ENCODE results near the gene TARM1.
"Not testable (repeated sequence)": the region's sequence is repeated elsewhere in the genome, so short reads cannot be mapped to it uniquely, and the experiment has no call there.

TARM1 gene

DNA sequence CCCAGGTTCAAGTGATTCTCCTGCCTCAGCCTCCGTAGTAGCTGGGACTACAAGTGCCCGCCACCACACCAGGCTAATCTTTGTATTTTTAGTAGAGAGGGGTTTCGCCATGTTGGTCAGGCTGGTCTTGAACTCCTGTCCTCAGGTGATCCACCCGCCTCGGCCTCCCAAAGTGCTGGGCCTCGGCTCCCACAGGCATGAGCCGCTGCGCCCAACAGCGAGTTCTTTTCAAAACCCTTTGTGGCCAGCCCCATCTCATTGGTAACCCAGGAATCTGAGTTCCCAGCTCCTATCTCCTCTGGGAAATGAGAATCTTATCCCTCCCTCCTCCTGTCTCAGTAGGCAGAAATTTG is 18.7 kb upstream of the TARM1 start:
- not testable (repeated sequence) for DNase-seq (ENCODE audit: low read depth)

DNA sequence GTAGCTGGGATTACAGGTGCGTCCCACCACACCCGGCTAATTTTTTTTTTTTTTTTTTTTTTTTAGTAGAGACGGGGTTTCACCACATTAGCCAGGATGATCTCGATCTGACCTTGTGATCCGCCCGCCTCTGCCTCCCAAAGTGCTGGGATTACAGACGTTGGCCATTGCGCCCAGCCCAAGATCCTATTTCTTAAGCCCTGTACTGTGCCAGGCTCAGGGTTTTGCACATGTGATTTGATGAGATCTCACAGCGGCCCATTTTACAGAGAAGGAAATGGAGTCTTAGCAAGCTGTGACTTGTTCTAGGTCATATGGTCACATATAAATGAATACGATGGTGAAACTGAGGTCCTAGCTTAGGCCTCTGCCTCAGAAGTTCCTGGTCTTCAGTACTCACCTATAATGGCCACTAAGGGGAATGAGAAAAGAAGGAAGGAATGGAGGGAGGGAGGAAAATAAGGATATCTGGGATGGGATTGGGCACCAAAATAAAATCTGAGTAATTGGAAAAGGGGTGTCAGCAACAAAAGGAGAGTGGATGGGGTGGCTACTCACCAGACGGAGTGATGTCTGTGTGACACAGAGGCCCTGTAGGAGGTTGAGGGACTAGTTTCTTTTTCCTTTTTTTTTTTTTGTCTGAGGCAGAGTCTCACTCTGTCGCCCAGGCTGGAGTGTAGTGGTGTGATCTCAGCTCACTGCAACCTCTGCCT is 18.2 kb upstream of the TARM1 start:
- DNase-seq (ENCODE audit: low read depth) = no peak

DNA sequence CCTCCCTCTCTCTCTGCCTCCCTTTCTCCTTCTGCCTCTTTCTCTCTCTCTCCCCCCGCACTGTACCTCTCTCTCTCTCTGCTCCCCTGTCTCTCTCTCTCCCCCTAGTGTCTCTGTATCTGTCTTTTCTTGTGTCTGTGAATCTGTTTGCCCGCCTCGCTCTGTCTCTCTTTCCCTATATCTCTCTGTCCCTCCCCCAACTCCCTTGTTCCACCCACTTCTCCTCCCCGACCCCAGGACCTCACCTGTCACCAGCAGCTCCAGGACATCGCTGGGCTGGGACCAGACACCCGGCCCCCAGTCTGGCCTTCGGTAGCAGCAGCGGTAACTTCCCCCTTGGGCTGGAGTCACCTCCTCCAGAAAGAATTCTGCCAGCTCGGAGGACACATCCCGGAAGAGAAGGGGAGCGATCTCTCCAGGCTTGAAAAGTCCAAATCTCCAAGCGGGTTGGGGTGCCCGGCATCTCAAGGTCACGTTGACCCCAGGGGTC is 15.5 kb upstream of the TARM1 start:
- DNase-seq (ENCODE audit: low read depth) = peak; percentile 58

DNA sequence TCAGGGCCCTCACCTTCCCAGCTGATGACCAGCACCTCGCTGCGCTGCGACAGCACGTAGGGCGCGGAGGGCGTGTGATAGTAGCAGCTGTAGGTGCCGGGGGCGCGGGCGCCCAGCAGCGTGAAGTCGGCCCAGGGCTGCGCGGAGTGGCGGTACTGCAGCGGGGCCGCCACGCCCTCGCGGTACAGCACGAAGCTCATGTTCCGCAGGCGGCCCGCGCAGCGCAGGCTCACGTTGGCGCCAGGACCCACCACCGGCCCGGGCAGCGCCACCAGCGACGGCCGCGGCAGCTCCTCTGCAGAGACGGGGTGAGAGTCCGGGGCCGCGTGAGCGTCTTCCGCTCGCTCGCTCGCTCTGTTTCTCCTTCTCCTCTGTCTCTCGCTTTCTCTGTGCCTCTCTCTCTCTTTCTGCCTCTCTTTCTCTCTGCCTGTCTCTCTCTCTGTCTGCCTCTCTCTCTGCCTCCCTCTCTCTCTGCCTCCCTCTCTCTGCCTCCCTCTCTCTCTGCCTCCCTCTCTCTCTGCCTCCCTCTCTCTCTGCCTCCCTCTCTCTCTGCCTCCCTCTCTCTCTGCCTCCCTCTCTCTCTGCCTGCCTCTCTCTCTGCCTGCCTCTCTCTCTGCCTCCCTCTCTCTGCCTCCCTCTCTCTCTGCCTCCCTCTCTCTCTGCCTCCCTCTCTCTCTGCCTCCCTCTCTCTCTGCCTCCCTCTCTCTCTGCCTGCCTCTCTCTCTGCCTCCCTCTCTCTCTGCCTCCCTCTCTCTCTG is 14.9 kb upstream of the TARM1 start:
- DNase-seq (ENCODE audit: low read depth) = peak; percentile 64

DNA sequence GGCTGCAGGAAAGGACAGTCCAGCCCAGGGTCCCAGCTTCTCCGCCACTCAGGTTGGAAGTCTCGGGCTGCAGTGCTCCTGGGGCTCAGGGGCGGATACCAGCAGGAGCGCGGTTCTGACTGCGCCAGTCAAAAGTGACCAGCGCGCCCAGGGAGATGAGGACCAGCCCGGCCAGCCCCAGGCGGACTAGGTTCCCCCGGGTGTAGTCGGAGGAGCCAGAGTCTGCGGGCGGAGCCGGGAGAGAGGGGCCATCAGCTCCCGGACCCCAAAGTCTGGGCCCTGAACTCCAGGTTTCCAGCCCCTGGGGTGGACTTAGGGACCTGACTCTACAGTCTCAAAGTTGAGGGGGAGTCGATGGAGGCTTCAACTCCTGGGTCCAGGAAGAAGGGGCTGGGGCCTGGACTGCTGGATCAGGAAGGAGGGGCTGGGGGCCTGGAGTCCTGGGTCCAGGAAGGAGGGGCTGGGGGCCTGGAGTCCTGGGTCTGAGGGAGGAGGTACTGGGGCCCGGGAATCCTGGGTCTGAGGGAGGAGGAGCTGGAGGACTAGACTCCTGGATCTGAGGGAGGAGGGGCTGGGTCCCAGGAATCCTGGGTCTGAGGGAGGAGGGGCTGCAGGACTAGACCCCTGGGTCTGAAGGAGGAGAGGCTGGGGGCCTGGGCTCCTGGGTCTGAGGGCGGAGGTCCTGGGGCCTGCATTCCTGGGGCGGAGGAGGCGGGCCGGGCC is 14.1 kb upstream of the TARM1 start:
- no peak for DNase-seq (ENCODE audit: low read depth)

DNA sequence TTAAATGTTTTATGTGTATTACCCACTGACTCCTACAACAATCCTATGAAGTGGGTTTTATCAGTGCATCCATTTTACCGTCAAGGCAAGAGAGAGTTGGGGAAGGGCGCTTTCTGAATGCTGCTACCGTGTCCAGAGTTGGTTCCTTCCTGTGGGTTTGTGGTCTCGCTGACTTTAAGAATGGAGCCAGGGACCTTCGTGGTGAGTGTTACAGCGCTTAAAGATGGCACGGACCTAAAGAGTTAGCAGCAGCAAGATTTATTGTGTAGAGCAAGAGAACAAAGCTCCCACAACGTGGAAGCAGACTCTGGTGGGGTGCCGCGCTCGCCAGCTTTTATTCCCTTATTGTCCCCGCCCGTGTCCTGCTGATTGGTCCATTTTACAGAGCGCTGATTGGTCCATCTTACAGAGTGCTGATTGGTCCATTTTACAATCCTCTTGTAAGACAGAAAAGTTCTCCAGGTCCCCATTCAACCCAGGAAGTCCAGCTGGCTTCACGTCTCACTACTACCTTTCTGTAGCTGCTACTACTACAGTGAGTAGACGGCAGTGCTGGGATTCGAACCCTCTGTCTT is 13.3 kb upstream of the TARM1 start:
- DNase-seq (ENCODE audit: low read depth) = no peak

DNA sequence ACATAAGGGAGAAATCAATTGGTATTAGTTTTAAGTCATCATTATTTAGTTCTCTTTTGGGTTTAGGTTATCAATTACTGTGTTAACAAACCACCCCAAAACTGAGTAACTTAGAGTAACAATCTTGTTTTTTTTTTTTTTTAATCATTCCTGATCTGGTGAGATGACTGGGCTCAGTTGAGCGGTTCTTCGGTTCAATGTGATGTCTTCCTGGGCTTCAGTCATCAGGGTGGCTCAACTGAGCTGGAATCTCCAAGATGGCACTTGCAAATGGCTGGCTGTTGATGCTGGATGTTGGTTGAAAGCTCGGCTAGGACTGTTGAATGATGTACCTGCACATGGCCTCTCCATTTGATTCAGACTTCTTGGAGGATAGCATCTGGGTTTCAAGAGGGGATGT is 3.2 kb upstream of the TARM1 start:
- no peak for DNase-seq (ENCODE audit: low read depth)

DNA sequence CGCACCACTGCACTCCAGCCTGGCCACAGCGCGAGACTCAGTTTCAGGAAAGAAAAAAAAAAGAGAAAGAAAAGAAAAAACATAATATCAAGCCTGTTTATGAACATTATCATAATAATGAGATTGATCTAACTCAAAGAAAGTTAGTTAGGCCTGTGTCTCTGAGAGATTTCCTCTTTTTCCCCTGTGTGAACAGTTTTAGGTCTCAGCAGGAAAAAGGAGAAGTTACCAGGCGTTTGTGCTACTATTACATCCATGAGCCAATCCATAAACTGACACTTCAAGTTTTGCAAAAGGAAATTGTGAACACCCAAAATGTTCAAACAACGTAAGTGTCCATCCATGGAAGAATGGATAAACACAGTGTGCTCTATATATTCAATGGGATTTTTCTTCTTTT is 3.8 kb downstream of the TARM1 start:
- DNase-seq (ENCODE audit: low read depth) = no peak

DNA sequence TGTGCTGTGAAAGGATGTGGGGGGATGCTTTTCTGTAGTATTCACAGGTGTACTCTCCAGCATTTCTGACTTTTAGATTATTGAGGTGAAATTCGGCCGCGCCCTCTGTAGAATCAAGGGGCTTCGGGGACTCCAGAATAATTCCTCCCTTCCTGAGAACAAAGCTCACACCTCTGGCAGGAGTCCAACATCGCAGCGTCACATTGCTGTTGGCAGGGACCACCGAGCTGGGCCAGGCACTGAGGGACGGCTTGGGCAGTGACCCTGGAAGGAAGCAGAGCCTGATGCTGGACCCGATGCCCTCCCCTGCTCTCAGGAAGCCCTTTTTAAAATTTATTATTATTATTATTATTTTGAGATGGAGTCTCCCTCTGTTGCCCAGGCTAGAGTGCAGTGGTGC is 6.3 kb downstream of the TARM1 start:
- DNase-seq (ENCODE audit: low read depth) = no peak

DNA sequence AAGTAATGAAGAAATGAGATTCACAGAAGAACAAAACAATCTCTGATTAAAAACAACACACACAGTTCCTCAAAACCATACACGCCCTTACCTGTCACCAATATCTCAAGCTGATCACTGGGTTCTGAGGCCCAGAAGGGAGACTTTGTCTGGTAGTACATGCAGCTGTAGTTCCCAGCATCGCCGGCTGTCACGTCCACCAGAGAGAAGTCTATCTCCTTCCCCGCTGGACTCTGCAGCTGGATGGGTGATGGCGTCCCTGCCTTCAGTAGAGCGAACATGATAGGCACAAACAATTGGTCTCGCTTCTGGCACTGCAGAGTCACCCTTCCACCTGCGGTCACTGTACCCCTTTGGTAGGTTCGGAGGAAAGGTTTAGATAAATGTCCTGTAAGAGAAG is 7.3 kb downstream of the TARM1 start:
- no peak for DNase-seq (ENCODE audit: low read depth)

DNA sequence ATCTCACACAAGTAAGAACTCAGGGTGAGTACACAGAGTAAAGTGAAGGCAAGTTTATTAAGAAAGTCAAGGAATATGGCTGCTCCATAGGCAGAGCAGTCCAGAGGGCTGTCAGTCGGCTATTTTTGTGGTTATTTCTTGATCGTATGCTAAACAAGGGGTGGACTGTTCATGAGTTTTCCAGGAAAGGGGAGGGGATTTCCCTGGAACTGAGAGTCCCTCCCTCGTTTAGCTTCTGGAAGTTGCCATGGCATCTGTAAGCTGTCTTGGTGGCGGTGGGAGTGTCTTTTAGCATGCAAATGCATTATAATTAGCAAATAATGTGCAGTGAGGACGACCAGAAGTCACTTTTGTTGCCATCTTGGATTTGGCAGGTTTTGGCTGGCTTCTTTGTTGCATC is 11.7 kb downstream of the TARM1 start:
- DNase-seq (ENCODE audit: low read depth) = no peak

DNA sequence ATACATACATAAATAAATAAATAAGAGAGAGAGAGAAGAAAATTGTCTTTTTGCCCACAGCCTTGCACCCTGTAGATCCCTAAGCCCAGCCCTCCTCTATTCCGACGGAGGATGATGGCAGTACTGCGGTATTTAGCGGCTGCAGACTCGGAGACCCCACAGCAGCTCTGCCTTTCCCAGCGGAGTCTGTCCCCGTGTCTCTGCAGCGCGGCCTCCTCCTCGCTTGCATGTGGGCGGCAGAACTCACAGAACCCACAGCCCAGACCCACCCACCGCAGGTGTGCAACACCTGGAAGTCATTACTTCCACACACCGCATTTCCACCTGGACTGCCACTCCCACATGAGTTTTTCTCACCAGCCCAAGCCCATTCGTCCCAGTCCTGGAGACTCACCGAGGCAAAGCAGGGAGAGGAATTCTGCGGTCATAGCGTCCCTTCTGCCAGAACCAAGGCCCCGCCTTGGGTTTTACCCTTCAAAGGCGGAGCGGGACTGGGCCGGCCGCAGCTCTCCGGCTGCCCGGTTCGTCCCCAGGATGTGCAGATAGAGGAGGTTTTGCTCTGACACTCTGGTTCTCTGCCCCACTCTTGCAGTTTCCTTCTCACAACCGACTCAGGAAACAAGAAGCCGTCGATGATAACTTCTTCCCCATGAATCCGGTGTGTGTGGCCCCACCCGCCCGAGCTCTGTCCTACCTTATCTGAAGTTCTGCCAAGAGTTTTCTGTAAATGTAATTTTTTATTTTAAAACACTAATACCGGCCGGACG is 17.6 kb downstream of the TARM1 start, which contains the start of gene VSTM1:
Gene VSTM1 (minus strand): TSS at position 548 of the 767 bp plus-strand sequence. CDS start 120 bp downstream, at position 428.
- DNase-seq (ENCODE audit: low read depth) = no peak

DNA sequence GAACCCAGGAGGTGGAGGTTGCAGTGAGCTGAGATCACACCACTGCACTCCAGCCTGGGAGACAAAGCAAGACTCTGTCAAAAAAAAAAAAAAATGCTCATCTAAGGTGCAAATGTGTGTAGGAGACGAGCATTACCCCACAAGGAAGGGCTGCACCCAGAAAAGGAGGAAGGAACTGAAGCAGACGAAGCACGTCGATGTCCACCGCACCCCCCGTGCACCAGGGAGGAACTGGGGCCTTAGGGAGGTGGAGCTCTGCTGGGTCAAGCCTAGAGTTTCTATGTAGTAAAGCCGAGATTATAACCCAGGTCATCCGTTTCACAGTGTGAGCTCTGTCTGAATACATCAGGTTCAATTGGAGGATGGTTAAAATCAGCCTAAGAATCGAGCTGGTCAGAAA is 18.5 kb downstream of the TARM1 start:
- DNase-seq (ENCODE audit: low read depth) = no peak

DNA sequence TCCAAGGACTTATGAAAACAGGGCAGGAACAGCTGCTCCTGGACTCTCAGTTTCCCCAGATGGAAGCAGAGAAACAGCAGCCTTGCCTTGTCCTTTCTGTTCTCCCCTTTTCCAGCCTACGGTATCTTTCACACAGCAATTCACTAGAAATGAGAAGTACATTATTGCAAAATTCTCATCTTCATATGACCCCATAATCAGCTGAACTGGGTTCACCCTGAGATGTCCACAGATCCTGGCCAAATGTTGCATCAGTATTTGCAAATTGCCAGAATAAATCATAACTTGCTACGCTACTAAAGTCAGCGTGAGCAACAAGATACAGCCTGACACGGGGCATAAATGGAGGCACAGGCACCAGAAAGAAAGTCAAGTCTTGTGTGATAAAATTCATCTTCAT is 33.5 kb downstream of the TARM1 start:
- no peak for DNase-seq (ENCODE audit: low read depth)

DNA sequence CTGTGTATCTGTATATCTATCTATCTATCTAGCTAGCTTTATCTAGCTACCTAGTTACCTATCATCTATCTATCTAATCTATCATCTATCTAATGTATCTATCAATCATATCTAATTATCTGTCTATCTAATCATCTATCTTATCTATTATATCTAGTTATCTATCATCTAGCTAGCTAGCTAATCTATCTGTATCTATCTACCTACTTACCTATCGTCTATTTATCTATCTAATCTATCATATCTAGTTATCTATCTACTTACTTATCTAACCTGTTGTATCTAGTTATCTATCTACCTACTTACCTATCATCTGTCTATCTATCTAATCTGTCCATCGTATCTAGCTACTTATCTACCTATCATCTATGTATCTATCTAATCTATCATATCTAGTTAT is 35.4 kb downstream of the TARM1 start:
- no peak for DNase-seq (ENCODE audit: low read depth)

DNA sequence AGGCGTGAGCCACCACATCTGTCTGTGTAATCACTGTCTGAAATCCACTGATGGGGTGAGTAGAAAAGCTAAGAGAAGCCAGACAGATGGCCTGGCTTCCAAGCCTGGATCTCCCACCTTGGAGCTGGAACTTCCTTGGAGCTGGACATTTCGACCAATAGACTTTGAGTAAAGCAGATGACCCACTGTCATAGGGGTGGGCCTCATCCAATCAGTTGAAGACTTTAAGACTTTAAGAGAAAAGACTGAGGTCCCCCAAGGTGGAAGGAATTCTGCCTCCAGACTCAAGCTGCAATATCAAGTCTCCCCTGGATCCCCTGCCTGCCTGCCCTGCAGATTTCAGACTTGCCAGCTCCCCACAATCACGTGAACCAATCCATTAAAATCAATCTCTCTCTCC is 38.2 kb downstream of the TARM1 start:
- no peak for DNase-seq (ENCODE audit: low read depth)

DNA sequence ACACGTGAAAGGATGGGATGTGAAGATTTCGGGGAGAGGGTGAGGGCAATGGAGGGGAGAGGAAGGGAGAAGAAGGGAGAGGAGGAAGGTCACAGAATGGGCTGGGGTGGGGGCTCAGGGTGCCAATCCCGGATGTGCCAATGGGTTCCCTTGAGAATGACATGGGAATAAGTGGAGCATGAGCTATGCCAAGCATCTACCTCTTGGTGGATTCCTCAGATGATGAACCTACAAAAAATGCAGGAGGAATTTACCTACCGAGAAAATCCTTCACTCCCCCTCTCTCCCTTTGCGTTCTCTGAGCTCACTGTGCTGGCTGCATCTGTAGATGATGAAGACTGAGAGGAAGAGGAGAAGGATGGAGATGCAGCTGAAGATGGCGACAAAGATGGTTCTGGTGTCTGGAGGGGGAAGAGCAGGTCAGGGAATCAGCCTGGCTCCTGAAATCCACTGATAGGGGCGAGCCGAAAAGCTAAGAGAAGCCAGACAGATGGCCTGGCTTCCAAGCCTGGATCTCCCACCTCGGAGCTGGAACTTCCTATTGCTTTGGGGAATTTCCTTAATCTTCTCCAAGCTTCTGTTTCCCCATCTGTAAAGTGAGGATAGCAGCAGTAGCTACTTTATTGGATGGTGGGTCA is 39.1 kb downstream of the TARM1 start:
- no peak for DNase-seq (ENCODE audit: low read depth)

DNA sequence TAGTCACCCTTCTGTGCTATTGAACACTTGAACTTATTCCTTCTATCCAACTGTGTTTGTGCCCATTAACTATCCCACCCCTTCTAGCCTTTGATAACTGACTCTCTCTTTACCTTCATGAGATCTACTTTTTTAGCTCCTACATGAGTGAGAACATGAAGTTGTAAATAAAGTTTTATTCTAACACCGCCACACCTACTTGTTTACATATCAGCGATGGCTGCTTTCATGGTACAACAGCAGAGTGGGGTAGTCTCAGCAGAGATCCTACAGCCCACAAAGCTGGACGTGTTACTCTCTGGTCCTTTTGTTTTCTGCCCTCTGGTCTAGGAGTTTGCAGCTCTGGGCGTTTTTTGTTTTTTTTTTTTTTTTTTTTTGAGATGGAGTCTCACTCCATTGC is 41.2 kb downstream of the TARM1 start:
- DNase-seq (ENCODE audit: low read depth) = no peak

DNA sequence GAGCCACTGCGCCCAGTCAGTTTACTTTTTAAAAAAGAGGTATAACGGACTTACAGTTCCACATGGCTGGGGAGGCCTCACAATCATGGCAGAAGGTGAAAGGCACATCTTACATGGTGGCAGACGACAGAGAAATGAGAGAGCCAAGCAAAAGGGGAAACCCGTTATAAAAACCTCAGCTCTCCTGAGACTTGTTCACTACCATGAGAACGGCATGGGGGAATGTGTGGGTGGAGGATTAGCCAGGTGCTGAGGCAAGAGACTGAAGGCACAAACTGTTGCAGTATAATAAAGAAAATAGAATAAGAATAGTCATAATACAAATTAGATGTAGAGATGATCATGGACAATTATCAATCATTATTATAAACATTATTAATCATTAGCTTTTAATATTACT is 44.6 kb downstream of the TARM1 start:
- not testable (repeated sequence) for DNase-seq (ENCODE audit: low read depth)

DNA sequence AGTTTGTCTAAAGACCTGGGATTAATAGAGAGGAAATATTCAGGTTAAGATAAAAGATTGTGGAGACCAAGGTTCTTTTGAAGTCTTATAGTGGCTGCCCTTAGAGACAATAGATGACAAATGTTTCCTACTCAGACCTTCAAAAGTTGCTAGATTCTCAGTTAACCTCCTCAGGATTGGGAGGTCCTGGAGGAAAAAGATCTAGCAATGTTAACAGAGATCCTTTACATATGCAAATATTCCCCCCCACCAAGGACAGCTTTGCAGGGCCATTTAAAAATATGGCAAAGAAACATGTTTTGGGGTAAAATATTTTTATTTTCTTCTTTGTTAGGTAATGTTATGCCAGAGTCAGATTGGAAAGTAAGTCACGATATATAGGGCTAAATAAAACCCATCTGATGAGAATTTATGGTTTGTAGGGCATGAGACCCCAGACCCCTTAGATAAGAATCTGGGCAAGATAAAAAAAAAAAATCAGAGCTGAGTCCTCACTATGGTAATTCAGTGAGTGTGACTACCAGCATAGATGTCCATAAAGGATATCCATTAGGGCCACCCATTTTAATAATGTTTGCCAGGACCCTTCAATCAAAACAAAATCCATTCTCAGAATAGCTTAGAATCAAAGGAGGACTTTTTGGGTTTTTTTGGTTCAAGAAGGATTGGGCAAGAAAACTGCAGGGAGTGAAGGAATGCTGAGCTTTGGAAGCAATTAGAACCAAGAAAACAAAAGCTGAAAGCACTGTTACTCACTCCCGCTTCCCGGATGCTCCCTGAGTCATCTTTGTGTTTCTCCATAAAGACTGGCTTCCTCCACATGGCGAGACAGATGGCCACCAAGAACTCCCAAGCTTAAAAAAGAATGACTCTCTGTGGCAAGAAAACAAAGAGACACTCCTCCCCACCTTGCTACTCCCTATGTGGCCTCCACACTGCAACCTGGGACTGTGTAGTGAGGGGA is 45.7 kb downstream of the TARM1 start:
- DNase-seq (ENCODE audit: low read depth) = peak; percentile 88
